Epithelial cell of alveolus of lung (primary cell): ENCODE measurements around the gene LCE3E. TPM values are rescaled to one million over a fixed set of nuclear protein-coding genes. Genes with fewer than 3 reads are reported as not detected.

Experiments used
- total RNA-seq: library from RNA; depleted of rRNA; stranded (reverse); fragments of >200 nt; gene quantifications from 2 replicates; pipeline ENCODE4 v1.2.1, GENCODE V29; 2015

Gene LCE3E, protein sequence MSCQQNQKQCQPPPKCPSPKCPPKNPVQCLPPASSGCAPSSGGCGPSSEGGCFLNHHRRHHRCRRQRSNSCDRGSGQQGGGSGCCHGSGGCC
- not detected in 2 replicates for total RNA-seq

DNA sequence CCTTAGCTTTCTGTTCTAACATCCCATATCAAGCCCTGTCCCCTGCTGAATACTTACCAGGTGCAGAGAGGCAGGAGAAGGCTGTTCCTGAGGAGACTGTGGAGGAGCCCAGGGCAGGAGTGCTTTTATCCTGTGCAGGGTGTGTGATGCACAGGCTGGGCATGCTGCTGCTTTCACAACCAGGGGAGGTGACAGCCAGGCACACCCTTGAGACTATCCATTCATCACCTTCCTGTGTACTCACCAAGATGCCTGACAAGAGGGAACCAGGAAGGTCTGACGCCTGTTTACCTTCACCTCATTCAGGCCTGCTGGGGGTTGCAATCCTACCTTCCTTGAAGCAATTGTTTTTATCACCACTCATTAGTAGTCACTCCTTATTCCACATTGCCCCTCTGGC is at the start of gene LCE3E:
TSS of gene LCE3E (minus strand) at position 100 of the 400 bp plus-strand sequence. CDS start 572 bp downstream, outside the sequence.

DNA sequence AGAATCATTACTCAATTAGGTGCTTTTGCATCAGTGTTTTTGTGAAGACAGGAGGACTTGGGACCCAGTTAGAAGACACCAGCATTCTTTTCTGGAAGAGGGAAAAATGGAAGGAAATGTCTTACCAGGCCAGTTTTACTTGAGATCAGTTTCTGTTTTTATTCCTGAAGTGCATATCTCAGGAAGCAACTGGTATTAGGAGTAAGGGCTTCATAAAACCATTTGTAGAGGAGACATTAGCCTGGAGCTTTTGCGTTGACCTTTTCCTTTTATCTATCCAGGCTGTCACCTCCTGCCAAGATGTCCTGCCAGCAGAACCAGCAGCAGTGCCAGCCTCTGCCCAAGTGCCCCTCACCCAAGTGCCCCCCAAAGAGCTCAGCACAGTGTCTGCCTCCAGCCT is 46.9 kb upstream of the LCE3E start, which contains the start of gene LCE3B:
TSS of gene LCE3B (plus strand) at position 301 of the 400 bp plus-strand sequence. CDS start at position 301, 0 bp downstream.

DNA sequence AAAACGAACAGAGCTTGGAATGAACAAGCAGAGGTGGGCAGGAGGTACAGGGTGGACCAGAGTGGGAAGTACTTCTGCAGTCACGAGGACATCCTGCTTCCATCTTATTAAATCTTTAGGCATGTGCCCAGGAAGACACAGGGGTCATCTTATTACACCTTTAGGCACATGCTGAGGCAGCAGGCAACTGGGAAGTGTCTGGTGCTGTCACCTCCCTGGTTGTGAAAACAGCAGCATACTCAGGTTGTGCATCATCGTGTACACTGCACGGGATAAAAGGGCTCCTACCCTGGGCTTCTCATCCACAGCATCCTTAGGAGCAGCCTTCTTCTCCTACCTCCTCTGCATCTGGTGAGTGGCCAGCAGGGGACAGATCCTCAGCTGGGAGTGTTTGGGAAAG is 33.4 kb upstream of the LCE3E start, which contains the start of gene LCE3C:
TSS of gene LCE3C (plus strand) at position 301 of the 400 bp plus-strand sequence. CDS start 498 bp downstream, outside the sequence.

DNA sequence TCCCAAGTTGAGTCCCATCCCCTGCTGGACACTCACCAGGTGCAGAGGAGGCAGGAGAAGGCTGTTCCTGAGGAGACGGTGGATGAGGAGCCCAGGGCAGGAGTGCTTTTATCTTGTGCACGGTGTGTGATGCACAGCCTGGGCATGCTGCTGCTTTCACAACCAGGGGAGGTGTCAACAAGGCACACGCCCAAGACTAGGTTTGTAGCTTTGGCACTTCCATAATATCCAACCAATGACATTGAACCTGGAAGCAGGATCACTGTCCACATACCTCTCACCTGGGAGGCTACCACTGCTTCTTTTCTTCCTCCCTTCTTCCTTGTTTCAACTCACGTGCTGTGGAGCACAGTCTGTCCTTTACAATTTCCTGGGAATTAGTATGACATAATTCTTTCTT is 13.9 kb upstream of the LCE3E start, which contains the start of gene LCE3D:
TSS of gene LCE3D (minus strand) at position 84 of the 400 bp plus-strand sequence. CDS start 580 bp downstream, outside the sequence.

Other genes starting within 250 kb of the LCE3E start
- under 0.01 TPM in 1 of 2 replicates, not detected in the other for gene FLG, start 241.5 kb downstream of the LCE3E start, total RNA-seq
- gene FLG2, start 206.8 kb downstream of the LCE3E start, total RNA-seq, result not detected in 2 replicates
- not detected in 2 replicates for gene CRNN, start 152.5 kb downstream of the LCE3E start, total RNA-seq
- gene LCE5A, start 56.0 kb downstream of the LCE3E start, total RNA-seq, result not detected in 2 replicates
- not detected in 2 replicates for gene CRCT1, start 52.3 kb downstream of the LCE3E start, total RNA-seq
- not detected in 2 replicates for gene LCE3D, start 13.7 kb upstream of the LCE3E start, total RNA-seq
- gene LCE3C, start 33.5 kb upstream of the LCE3E start, total RNA-seq, result not detected in 2 replicates
- not detected in 2 replicates for gene LCE3B, start 47.0 kb upstream of the LCE3E start, total RNA-seq
- gene LCE3A, start 56.3 kb upstream of the LCE3E start, total RNA-seq, result not detected in 2 replicates
- gene LCE2D, start 96.6 kb upstream of the LCE3E start, total RNA-seq, result not detected in 2 replicates
- gene LCE2C, start 108.5 kb upstream of the LCE3E start, total RNA-seq, result not detected in 2 replicates
- not detected in 2 replicates for gene LCE2B, start 119.3 kb upstream of the LCE3E start, total RNA-seq
- gene LCE2A, start 131.6 kb upstream of the LCE3E start, total RNA-seq, result not detected in 2 replicates
- not detected in 2 replicates for gene LCE4A, start 141.4 kb upstream of the LCE3E start, total RNA-seq
- gene KPRP, start 191.2 kb upstream of the LCE3E start, total RNA-seq, result not detected in 2 replicates
- not detected in 2 replicates for gene LCE1F, start 208.4 kb upstream of the LCE3E start, total RNA-seq
- gene LCE1E, start 219.5 kb upstream of the LCE3E start, total RNA-seq, result not detected in 2 replicates
- not detected in 2 replicates for gene LCE1D, start 229.9 kb upstream of the LCE3E start, total RNA-seq
- gene LCE1C, start 239.9 kb upstream of the LCE3E start, total RNA-seq, result not detected in 2 replicates
- gene LCE1B, start 245.2 kb upstream of the LCE3E start, total RNA-seq, result not detected in 2 replicates